Measurements from ENCODE around the gene EPS8L1.

EPS8L1 gene

GRCh38 chr19:55117663-55118391 is 42.2 kb downstream of the EPS8L1 start:
- DNase-seq, result peak; percentile 99

- DNase-seq, result peak; percentile 92
These were observed 42.8 kb downstream of the EPS8L1 start for GRCh38 chr19:55118401-55118991.

GRCh38 chr19:55119053-55119452 is 43.4 kb downstream of the EPS8L1 start:
- DNase-seq, result no peak

- no peak for DNase-seq
These were observed 55.8 kb downstream of the EPS8L1 start for GRCh38 chr19:55131421-55131820.

GRCh38 chr19:55132453-55133129 is 56.9 kb downstream of the EPS8L1 start:
- peak; percentile 29 for DNase-seq

GRCh38 chr19:55133639-55134444 is 58.2 kb downstream of the EPS8L1 start:
- no peak for DNase-seq

- no peak for DNase-seq
These were observed 59.1 kb downstream of the EPS8L1 start for GRCh38 chr19:55134736-55135135.

- no peak for DNase-seq
These were observed 60.9 kb downstream of the EPS8L1 start for GRCh38 chr19:55136399-55137102.
